Bronchial epithelial cell (primary cell): ENCODE data around the gene CRACR2A. TPM values are rescaled to one million over a fixed set of nuclear protein-coding genes. Genes with fewer than 3 reads are reported as not detected.

ENCODE experiments used
- DNase-seq: peaks from one replicate; pipeline ENCODE4 v3.0.0-alpha.2; 2010; ENCODE audit warnings: low read depth
- FAIRE-seq: peaks from 2 replicates; lab custom pipeline; 2011; peaks lifted over from hg19 to GRCh38; lab: Jason Lieb, UNC
- H3K27me3 ChIP-seq: 2 replicates; pipeline ENCODE4 v1.5.1; 2011; ENCODE audit warnings: low read length; ENCODE audit not compliant: control insufficient read depth, insufficient read depth
- H3K36me3 ChIP-seq: 2 replicates; pipeline ENCODE4 v1.5.1; 2011; ENCODE audit warnings: low read length; ENCODE audit not compliant: control insufficient read depth, insufficient read depth
- H3K4me3 ChIP-seq: 2 replicates; pipeline ENCODE4 v1.5.1; 2011; ENCODE audit warnings: mild to moderate bottlenecking, low read depth, low read length, control low read depth
- total RNA-seq: library from RNA; depleted of rRNA; stranded (reverse); fragments of >200 nt; gene quantifications from 2 replicates; pipeline ENCODE4 v1.2.1, GENCODE V29; 2014
- TF ChIP-seq, protein P1 (sequence below): IDR thresholded peaks from 2 replicates; pipeline ENCODE4 v1.5.1; 2011; ENCODE audit warnings: mild to moderate bottlenecking, moderate library complexity, low read length, control low read depth, inconsistent platforms; ENCODE audit not compliant: insufficient read depth, severe bottlenecking

The CRACR2A gene
- total RNA-seq, 1 donor from 2014 or later = 1.1 TPM

GRCh38 chr12:3791256-3791874 is 38.5 kb upstream of the CRACR2A start:
- FAIRE-seq = no peak
- no peak for DNase-seq
- Histone ChIP-seq H3K4me3 (no peak overlapping the region), H3K27me3 (no peaks in the 10 kb centered on the region), H3K36me3 (no peaks in the 10 kb centered on the region)
- TF ChIP-seq, protein P1, sequence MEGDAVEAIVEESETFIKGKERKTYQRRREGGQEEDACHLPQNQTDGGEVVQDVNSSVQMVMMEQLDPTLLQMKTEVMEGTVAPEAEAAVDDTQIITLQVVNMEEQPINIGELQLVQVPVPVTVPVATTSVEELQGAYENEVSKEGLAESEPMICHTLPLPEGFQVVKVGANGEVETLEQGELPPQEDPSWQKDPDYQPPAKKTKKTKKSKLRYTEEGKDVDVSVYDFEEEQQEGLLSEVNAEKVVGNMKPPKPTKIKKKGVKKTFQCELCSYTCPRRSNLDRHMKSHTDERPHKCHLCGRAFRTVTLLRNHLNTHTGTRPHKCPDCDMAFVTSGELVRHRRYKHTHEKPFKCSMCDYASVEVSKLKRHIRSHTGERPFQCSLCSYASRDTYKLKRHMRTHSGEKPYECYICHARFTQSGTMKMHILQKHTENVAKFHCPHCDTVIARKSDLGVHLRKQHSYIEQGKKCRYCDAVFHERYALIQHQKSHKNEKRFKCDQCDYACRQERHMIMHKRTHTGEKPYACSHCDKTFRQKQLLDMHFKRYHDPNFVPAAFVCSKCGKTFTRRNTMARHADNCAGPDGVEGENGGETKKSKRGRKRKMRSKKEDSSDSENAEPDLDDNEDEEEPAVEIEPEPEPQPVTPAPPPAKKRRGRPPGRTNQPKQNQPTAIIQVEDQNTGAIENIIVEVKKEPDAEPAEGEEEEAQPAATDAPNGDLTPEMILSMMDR = no peak

GRCh38 chr12:3790642-3791041 is 37.7 kb upstream of the CRACR2A start:
- Histone ChIP-seq H3K27me3 (no peaks in the 10 kb centered on the region), H3K36me3 (no peaks in the 10 kb centered on the region), H3K4me3 (no peak overlapping the region)
- DNase-seq (no peak), FAIRE-seq (no peak)
- TF ChIP-seq, protein P1 = no peak

DNA sequence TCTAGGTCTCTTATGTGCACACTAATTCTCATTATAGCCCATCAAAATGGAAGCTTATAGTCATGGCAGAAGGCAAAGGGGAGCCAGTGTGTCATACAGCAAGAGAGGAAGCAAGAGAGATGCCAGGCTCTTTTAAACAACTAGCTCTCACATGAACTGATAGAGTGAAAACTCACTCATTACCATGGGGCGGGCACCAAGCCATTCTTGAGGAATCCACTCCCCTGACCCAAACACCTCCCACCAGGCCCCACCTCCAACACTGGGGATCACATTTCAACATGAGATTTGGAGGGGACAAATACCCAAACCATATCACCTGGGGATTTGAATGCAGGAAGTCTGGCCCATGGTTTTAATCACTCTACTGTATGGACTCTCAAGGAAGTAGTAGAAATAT is 36.9 kb upstream of the CRACR2A start:
- no peak overlapping the region for H3K4me3 ChIP-seq
- TF ChIP-seq, protein P1 = no peak
- no peaks in the 10 kb centered on the region for H3K36me3 ChIP-seq
- FAIRE-seq (no peak), DNase-seq (no peak)
- no peaks in the 10 kb centered on the region for H3K27me3 ChIP-seq

DNA sequence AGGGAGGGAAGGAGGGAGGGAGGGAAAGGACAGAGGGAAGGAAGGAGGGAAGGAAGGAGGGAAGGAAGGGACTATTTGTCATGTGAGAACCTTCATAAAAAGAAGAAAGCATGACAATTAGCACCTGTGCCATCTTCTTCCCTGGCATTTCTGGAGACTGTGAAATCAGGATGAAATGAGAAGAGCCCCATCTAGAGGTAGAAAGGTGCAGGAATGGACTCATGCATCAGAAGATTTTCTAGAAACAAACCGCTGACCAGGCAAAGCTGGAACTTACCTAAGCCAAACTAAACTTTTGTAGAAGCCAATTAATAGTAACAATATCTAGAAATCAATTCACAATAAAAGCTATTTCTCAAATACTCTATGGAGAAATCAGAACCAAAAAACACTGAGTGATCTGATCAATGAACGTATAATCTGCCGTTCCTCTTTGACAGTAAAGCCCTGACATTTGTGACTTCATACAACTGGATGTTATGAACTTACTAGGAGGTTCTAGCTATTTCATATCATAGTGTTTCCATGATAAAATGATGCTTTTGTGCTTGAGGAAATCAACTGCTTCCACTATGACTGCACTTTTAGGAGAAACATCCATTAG is 24.4 kb upstream of the CRACR2A start:
- TF ChIP-seq, protein P1 = peak; percentile 77
- DNase-seq (peak; percentile 61), FAIRE-seq (no peak)
- Histone ChIP-seq H3K27me3 (no peaks in the 10 kb centered on the region), H3K36me3 (no peaks in the 10 kb centered on the region), H3K4me3 (no peak overlapping the region)

GRCh38 chr12:3775385-3776035 is 22.6 kb upstream of the CRACR2A start:
- FAIRE-seq = no peak
- Histone ChIP-seq H3K36me3 (no peaks in the 10 kb centered on the region), H3K27me3 (no peaks in the 10 kb centered on the region), H3K4me3 (no peak overlapping the region)
- TF ChIP-seq, protein P1 = no peak
- DNase-seq = no peak
